RWPE2 (cell line): ENCODE measurements around the gene GCSAM.

Source experiments
- ATAC-seq: fragments of 200-7000 bp; cut with Tn5 transposase; 3 replicates; pipeline ENCODE4 v1.9.1; 2021; ENCODE audit warnings: low read depth
- DNase-seq: peaks from one replicate; pipeline ENCODE4 v3.0.0-alpha.2; 2020; ENCODE audit warnings: low spot score
- H3K27ac ChIP-seq: fragments of 450-650 bp; 2 replicates; pipeline ENCODE4 v1.5.1; 2017; ENCODE audit warnings: mild to moderate bottlenecking; ENCODE audit not compliant: poor library complexity, severe bottlenecking
- H3K27me3 ChIP-seq: fragments of 250-450 bp; sonication (Bioruptor Pico); 2 replicates; pipeline ENCODE4 v1.5.1; 2021; ENCODE audit warnings: mild to moderate bottlenecking, moderate library complexity; ENCODE audit not compliant: insufficient read depth, poor library complexity, severe bottlenecking
- H3K36me3 ChIP-seq: fragments of 250-450 bp; sonication (Bioruptor Pico); 2 replicates; pipeline ENCODE4 v1.5.1; 2020; ENCODE audit warnings: low read depth, mild to moderate bottlenecking, moderate library complexity
- H3K4me1 ChIP-seq: fragments of 250-450 bp; sonication (Bioruptor Pico); 2 replicates; pipeline ENCODE4 v1.5.1; 2021; ENCODE audit warnings: mild to moderate bottlenecking, moderate library complexity; ENCODE audit not compliant: insufficient read depth, poor library complexity, severe bottlenecking
- H3K4me3 ChIP-seq: fragments of 250-450 bp; sonication (Bioruptor Pico); 2 replicates; pipeline ENCODE4 v1.5.1; 2021; ENCODE audit warnings: mild to moderate bottlenecking, moderate library complexity; ENCODE audit not compliant: severe bottlenecking
- H3K9me3 ChIP-seq: fragments of 250-450 bp; sonication (Bioruptor Pico); 2 replicates; pipeline ENCODE4 v1.5.1; 2021; ENCODE audit warnings: mild to moderate bottlenecking, moderate library complexity; ENCODE audit not compliant: severe bottlenecking
- CTCF ChIP-seq: fragments of 450-650 bp; IDR thresholded peaks from one replicate; pipeline ENCODE4 v1.5.1; 2017; ENCODE audit warnings: mild to moderate bottlenecking, moderate library complexity; ENCODE audit not compliant: poor library complexity, severe bottlenecking

Gene GCSAM

GRCh38 chr3:112140584-112140983 lies 7.5 kb upstream of the GCSAM start:
- no peak for TF ChIP-seq CTCF

GRCh38 chr3:112138219-112138969 lies 5.3 kb upstream of the GCSAM start:
- no peak for ATAC-seq
- H3K27ac ChIP-seq, result no peak overlapping the region
- no peaks in the 10 kb centered on the region; the same call in 1 of the 2 replicates for H3K36me3 ChIP-seq
- no peak for DNase-seq
- no peaks in the 10 kb centered on the region for H3K27me3 ChIP-seq
- H3K4me1 ChIP-seq, result no peaks in the 10 kb centered on the region
- no peaks in the 10 kb centered on the region for H3K9me3 ChIP-seq
- no peak for TF ChIP-seq CTCF
- no peak overlapping the region for H3K4me3 ChIP-seq

More at GRCh38 chr3:112140584-112140983, 7.5 kb upstream of the GCSAM start:
- no peak for DNase-seq
- Histone ChIP-seq H3K9me3 (no peaks in the 10 kb centered on the region), H3K36me3 (no peaks in the 10 kb centered on the region; the same call in 1 of the 2 replicates), H3K27me3 (no peaks in the 10 kb centered on the region), H3K4me1 (no peaks in the 10 kb centered on the region), H3K27ac (no peak overlapping the region), H3K4me3 (no peak overlapping the region)
- no peak for ATAC-seq

GRCh38 chr3:112137781-112138180 lies 4.7 kb upstream of the GCSAM start:
- DNase-seq, result no peak
- H3K27ac ChIP-seq, result no peak overlapping the region
- peaks cover 4% of the 10 kb centered on the region for H3K4me1 ChIP-seq

GRCh38 chr3:112136959-112137693 lies 4.1 kb upstream of the GCSAM start:
- ATAC-seq (peak; percentile 76), DNase-seq (no peak)
- no peak overlapping the region for H3K4me3 ChIP-seq
- H3K36me3 ChIP-seq, result no peaks in the 10 kb centered on the region; the same call in 1 of the 2 replicates
- H3K27ac ChIP-seq, result no peak overlapping the region
- H3K4me1 ChIP-seq, result peaks cover 4% of the 10 kb centered on the region
- TF ChIP-seq CTCF, result peak; percentile 90
- no peaks in the 10 kb centered on the region for H3K27me3 ChIP-seq
- H3K9me3 ChIP-seq, result no peaks in the 10 kb centered on the region

More at GRCh38 chr3:112137781-112138180, 4.7 kb upstream of the GCSAM start:
- no peaks in the 10 kb centered on the region; the same call in 1 of the 2 replicates for H3K36me3 ChIP-seq
- H3K27me3 ChIP-seq, result no peaks in the 10 kb centered on the region
- no peak overlapping the region for H3K4me3 ChIP-seq
- TF ChIP-seq CTCF, result no peak
- no peaks in the 10 kb centered on the region for H3K9me3 ChIP-seq
- ATAC-seq, result no peak
